ENCODE measurements around the gene ITIH4.

Gene ITIH4

GRCh38 chr3:52847726-52848125 is 17.3 kb upstream of the ITIH4 start:
- no peak for DNase-seq

DNA sequence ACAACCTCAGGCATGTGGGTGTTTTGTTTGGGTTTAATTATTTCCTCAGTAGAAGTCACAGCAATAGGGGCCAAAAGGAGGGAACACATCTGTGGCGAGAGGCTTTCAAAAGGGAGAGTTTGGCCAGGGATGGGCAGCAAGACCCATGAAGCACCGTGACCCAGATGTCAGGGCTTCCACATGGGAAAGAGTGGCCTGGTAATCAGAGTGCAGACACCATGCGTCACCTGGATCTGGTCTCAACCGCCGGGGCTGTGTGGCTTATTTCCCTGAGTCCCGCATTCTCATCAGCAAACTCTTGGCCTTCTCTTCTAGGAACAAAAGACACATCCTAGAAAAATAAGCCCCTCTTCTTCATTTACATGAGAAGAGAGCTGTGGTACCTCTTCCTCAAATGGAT is 16.8 kb upstream of the ITIH4 start:
- no peak for DNase-seq

DNA sequence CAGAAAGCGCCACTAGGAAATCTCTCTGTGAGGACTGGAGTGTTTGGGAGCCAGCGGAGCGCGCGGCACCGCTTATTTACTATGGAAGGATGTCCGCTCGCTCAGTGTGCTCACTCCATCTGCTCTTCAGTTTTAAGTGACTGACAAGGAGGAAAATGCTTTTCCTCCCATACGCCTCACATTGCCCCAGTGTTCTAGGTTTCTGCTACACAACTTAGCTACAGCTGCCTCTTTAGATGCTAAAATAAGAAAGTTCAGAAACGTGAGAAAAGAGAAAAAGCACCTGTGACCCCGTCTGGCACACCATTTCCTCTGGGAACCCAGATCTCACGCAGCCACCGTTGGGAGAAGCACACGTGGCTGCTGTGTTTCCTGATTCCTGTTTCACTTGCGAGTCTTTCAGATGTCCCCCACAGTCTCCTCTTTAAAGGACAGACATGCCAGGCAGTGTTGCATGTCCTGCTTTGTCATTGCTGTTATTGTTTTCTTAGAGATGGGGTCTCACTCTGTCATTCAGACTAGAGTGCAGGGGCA is 16.0 kb upstream of the ITIH4 start:
- DNase-seq: no peak

DNA sequence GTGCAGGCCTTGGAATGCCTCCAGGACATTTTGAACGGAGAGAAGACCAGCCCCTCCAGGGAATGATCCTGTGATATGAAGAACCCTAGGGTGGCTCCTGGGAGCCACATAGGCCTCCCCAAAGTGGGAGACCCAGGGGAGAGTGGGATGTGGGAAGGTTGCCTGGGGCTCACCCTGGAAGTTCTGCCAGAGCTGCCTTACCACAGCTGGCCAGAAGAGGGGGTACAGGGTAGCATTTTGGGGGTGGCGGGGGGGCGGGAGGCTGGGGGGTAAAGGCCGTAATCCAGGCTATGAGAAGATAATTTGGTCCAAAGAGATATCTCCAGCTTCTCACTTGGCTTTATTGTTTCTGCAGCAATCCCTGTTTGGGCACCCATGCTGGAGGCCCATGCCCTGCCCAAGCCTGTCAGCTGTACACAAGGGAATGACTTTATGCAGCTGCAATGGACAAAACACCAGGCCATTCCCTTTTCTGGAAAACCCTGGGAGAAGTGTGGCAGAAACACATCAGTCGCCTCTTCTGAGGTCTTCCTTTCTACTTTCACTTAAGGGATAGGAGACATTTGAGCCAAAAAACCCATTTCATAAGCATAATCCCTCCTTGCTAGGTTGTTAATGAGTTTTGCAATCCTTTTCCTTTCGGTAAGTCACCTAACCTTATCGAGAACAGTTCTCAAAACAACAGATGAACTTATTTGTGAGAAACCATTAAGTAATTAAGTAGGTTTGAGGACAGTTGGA is 15.4 kb upstream of the ITIH4 start:
- peak; percentile 17 for DNase-seq

DNA sequence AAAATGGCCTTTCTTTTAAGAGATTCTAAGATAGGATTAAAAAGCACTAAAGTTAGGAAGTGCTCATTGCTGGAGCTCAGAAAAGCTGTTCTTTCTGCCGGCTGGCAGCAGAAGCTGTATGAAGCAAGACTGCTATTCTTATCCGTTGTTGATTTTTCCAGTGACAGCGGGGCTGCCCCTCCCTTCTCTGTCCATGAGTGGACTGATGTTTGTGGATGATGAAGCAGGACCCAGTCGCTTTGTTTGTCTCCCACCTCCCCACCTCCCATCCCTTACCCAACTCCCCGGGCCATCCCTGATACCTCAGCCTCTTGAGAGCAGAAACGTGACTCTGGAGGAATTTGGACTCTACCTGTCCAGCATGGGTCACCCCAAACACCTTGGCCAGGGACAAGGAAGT is 14.7 kb upstream of the ITIH4 start:
- DNase-seq: no peak

DNA sequence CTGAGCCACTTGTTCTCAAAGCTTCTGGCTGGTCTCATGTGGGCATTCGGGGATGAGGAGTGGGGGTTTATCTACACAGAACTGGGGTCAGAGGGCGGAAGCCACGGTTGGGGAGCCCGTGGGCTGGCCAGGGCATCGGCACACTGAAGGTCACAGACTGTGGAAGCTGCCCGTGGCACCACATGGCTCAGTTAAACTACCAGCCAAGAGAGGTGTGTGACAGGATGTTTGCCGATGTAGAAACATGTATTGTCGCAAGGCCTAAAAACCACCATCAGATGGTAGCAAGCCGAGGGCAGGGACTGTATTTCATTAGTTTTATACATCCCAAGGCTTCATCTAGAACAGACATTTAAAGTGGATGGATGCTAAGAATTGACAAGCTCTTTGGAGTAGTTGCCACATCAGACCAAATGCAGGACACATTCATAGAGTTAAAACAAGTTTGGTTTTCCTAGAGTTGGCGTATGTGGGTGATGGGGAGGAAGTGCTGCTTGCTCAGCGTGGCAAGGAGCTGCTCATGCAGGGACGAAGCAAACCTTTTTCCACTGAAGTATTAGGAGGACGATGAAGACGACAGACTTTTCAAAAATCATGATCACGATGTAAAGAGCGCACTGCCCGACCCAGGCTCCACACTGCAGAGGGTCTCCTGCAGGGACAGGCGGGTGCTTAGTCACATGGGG is 14.0 kb upstream of the ITIH4 start:
- no peak for DNase-seq

DNA sequence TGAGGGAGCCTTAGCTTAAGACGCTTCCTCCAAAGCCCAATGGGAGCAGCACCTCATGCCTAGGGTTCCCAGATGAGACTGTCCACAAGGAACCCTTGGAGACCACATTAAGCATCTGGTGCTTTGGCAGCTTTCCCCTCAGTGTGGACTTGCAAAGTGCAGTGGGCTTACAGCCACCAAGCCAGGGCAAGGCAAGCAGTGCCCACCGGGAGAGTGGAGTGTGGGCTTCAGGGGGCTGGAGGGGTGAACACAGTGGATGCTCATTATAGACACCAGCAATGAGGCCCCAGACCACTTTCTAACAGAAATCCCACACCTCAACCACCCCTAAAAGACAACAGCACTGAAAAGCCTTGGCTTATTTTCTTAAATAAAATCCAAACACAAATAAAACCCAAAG is 13.4 kb upstream of the ITIH4 start:
- DNase-seq: no peak

DNA sequence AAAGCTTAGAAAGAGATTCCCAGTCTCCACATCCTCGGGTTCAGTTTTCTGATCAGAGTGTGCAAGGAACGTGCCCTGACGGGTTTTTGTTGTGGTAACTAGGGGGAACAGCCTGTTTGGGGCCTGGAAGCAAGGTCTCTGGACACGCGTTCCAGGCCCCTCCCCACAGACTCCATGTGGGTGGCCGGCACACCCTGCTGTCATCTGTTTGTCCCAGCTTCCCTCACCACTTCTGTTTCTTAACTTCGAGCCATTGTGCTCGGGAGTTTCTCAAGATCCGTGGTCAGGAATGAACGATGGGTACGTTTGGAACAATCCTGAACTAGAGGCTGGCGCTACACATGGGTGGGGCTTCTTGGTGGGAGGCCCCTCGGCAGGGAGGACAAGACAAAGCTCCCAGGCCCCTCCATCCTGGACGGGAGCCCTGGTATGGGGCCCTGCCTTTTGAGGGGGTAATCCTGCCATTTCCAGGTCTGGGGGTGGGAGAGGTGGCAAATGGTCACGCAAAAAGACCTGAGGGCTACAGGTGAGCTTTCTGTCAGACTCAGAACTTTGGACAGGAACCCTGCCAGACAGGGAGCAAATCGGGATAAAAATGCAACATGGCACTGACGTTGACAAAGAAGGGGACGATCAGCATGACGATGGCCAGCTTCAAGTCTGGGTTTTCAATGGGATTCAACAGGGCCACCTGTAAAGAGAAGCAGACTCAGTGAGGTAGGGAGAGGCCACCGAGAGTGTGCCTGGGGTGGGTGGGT is 12.8 kb upstream of the ITIH4 start:
- no peak for DNase-seq

GRCh38 chr3:52842424-52842823 is 12.0 kb upstream of the ITIH4 start:
- DNase-seq: no peak

GRCh38 chr3:52841981-52842340 is 11.5 kb upstream of the ITIH4 start:
- no peak for DNase-seq

DNA sequence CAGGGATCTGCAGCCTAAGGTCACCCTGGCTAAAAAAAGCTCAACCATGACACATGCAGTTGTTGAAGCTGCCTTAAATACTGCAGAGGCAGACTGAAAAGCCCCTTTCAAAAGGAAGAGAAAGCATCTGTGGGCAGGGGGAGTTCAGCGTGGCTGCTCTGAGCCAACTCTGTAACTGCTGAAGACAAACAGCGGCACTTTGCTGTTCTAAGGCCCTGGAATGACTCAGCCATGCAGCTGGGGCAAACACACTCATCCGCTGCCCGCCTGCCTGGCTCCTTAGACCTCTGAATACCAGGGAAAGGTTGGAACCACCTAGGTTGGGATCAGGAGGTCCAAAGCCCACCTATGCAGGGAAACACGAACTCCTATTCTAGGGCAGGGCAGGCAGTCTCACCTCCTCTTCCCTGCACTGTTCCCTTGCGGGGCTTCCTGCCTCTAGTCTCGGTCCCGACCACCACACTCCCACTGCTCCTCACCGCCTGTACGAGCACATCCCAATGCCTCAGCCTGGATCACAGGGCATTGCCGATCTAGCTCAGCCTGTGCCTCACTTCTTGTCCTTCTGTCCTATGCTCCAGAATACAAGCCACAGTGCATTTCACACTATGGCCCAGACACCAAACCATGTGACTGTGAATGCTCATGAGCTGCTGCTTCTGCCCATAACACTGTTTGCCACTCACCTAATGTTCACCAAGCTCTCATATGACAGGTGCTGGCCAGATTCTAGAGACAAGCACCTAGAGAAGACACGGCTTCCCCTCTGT is 10.9 kb upstream of the ITIH4 start:
- no peak for DNase-seq

DNA sequence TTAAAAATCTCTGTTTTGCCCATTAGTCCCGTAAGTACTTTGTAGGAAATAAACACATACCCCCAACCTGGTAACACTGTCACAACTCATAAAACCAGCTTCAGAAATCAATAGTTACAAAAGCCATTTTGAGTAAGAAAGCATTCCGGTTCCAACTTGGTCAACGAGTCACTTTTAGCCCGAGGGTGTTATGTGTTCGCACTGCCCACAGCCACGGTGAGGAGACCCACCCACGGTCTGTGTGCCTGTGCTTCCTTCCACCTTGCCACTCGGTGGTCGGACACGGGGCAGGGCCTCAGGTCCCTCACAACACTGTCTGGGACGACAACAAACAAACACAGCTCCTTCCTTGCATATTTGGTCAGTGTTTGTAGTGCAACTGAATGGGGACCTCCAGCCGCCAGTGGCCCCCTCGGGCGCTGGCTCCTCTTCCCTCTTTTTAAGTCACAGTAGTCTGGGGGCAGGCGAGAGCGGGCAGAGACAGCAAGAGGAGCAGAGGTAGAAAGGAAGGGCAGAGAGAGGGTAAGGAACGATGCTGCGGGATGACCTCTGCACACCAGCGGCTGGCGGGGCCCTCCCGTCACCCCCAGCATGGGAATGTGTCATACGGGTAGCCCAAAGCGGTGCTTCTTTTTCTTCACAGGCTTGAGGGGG is 9.5 kb upstream of the ITIH4 start:
- DNase-seq: no peak

DNA sequence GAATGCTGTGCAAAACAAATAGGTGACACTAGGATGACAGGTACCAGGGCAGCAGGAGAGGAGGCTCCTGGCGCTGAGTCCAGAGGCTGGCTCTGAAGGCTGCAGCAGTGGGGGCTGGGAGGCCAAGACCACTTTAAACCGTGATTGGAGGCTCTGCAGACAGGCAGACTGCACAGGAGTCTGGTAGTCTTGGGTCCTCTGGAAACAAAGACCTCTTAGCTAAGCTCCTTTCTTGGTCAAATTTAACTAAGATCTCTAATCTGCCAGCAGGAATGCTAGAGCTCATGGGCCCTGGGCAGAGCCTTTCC is 8.8 kb upstream of the ITIH4 start:
- no peak for DNase-seq

GRCh38 chr3:52838561-52839267 is 8.2 kb upstream of the ITIH4 start:
- DNase-seq: peak; percentile 15

GRCh38 chr3:52836986-52837385 is 6.5 kb upstream of the ITIH4 start:
- DNase-seq: no peak

- no peak for DNase-seq
Observed at GRCh38 chr3:52836471-52836845, 6.0 kb upstream of the ITIH4 start.

DNA sequence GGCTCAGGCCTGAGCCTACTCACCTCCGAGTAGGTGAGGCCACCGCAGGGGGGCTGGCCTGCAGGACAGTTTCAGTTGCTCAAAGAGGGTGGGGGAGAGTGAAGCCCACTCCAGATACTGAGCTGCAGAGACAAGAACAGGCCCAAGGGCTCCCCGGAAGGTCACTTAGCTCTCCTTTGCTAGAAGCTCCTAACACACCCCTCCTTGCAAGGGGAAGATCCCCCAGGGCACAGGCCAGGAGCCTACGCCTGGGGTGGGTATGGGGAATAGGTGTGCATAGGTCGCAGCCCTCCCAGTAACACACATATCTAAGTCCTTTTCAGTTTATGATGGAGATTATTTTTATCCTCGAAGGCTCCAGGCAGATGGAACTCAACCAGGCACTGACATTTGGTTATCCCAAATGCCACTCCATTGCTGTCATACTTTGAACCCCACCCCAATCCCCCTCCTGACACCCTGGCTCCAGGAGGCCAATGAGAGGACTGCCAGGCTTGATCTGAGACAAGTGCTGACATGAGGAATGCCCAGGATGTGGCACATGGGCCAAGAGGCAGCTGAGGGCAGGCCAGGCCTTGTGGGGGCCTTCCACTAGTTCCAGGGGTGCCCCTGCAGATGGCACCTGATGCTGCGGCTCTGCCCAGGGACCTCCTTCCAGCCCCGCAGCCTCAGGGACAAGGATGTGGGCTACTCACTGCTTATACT is 5.4 kb upstream of the ITIH4 start:
- DNase-seq: no peak

GRCh38 chr3:52834871-52835501 is 4.5 kb upstream of the ITIH4 start, which contains the start of gene MUSTN1:
Gene MUSTN1, minus strand, starts transcription at chr3:52835019. Its CDS starts 71 bp downstream, at chr3:52834948.
- DNase-seq: no peak

- no peak for DNase-seq
Observed at GRCh38 chr3:52833202-52833601, 2.7 kb upstream of the ITIH4 start.

- no peak for DNase-seq
Observed at GRCh38 chr3:52831500-52832301, 1.2 kb upstream of the ITIH4 start.

Measured in CD4-positive, alpha-beta T cell treated with Interleukin-21 for 1 hour (primary cell).